Activated T-cell treated with anti-CD3 and anti-CD28 coated beads, Interleukin-2, amount 50 U/mL, for 48 hours (primary cell): Measurements from ENCODE around the gene NOSTRIN.
"Not testable (repeated sequence)": the region's sequence is repeated elsewhere in the genome, so short reads cannot be mapped to it uniquely, and the experiment has no call there.

Experiments used
- DNase-seq, 2 experiments: peaks; one replicate each; pipeline ENCODE4 v3.0.0-alpha.2; 2020

Gene NOSTRIN

DNA sequence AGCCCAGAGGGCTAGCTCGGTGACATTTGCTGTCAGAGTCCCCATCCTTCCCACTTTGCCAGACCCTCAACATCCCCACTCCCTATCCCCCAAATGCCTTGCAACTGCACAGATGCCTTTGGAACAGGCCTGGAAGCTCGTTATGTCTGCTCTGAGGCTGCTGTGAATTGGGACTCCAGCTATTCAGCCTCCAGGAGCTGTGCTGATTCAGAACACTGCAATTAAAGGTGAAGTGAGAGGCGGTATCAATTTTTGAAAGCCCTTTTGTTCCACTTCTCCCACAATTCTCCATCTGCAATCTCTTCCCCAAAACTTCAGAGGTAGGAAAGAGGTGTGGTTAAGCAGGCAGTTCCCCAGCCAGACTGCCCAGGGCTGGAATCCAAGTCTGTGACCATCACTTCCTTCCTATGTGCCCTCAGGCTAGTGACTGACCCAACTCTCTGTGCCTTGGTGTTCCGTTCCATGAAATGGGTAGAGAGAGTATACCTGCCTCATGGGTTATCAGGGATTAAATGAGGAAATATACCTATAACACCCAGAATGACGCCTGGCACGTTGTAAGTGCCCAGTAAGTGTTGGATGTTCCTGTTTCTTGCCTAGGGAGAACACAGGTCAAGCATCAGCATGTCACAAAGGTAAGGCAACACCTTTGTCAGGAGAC, 17.5 kb downstream of the NOSTRIN start:
- DNase-seq: no peak

DNA sequence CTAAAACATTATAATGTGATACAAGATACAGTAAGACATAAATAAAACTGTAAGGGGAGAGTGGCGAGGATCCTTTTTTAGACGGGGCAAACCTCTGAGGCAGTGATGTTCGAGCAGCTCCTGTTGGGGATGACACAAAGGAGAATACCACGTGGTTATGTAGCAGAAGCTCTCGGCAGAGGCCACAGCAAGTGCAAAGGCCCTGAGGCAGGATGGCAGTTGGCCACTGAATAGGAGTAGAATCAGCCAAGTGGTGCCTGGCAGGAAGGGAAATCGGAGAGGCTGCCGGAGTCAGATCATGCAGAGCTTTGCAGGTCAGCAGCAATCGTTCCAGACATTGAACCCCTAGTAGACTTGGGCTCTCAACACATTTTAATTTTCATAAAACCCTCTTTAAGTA, 19.1 kb downstream of the NOSTRIN start:
- DNase-seq: no peak

- no peak for DNase-seq
Measured at GRCh38 chr2:168821992-168822391, 19.6 kb downstream of the NOSTRIN start.

DNA sequence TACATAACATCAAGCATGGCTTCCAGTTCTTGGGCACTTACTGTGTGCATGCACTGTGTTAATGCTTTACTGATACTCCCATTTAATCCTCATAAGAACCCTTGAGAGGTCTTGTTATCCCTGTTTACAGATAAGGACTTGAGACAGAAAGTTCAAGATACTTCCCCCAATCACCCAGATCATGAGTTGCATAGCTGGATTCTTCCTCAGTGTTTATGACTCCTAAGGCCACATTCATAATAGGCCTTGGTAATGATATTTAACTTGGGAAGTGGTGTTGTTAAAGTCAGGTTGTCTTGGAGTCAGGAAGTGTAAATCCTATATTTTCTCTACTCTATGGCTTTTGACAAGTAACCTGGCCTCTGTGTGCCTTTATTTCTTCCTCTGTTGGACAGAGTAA, 22.7 kb downstream of the NOSTRIN start:
- DNase-seq: no peak

DNA sequence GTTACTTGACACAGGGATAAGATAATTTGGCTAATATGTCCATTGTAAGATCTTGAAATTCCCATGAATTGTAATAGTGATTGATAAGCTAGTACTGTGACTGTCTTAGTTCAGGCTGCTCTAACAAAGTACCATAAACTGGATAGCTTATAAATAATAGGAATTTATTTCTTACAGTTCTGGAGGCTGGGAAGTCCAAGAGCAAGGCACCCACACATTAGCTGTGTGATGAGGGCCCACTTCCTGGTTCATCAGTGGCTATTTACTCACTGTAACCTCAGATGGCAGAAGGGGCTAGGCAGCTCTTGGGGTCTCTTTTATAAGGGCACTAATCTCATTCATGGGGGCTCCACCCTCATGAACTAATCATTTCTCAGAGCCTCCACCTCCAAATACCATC, 28.5 kb downstream of the NOSTRIN start:
- DNase-seq: no peak

- no peak for DNase-seq
Measured at GRCh38 chr2:168831662-168832061, 29.2 kb downstream of the NOSTRIN start.

- no peak for DNase-seq
Measured at GRCh38 chr2:168835969-168836368, 33.5 kb downstream of the NOSTRIN start.

- no peak for DNase-seq
Measured at GRCh38 chr2:168841445-168841844, 39.0 kb downstream of the NOSTRIN start.

GRCh38 chr2:168843253-168843652, 40.8 kb downstream of the NOSTRIN start:
- no peak for DNase-seq

- no peak for DNase-seq
Measured at GRCh38 chr2:168848225-168848624, 45.8 kb downstream of the NOSTRIN start.

- no peak for DNase-seq
Measured at GRCh38 chr2:168849610-168850009, 47.2 kb downstream of the NOSTRIN start.

DNA sequence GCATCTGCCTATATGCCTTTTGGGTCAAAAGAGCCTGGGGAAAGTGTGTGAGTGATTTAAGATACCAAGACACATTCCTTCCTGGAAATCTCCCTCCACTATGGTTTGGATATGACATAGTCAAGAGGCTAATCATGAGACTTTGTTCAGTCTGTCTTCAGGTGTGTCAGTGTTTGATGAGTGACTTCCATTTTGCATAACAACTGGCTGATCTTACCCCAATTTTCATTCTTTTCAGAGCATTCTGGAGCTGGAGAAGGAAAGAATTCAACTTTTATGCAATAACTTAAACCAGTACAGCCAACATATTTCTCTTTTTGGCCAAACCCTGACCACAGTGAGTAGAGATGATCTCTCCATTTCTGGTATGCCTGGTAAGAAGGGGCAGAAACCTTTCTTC, 48.4 kb downstream of the NOSTRIN start:
- DNase-seq: no peak

DNA sequence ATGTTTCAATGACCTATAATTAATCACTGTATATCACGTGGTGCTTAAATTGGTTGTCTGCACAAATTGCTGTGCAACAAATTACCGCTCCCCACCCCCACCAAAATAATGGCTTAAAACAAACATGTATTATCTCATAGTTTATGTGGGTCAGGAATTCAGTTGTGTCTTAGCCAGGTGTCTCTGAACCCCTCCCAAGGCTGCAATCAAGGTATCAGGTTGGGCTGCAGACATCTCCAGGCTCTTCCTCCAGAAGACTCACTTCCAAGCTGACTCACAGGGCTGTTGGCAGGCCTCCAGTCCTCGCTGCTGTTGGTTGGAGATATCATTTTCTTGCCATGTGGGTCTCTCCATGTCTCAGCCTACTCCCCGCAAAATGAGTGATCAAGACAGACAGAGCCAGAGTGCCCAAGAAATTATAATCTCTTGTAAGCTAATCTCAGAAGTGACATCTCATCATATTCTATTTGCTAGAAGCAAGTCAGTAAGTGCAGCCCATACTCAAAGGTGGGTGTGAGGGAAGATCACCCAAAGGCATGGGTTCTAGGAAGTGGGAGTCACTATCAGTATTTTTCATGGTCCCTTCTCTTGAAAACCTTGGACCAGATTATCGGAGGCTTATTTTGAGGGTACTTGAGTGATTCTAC, 49.4 kb downstream of the NOSTRIN start:
- DNase-seq: no peak

GRCh38 chr2:168852481-168852880, 50.0 kb downstream of the NOSTRIN start:
- no peak for DNase-seq

- DNase-seq: no peak
Measured at GRCh38 chr2:168853471-168853870, 51.0 kb downstream of the NOSTRIN start.

- no peak for DNase-seq
Measured at GRCh38 chr2:168854651-168855050, 52.2 kb downstream of the NOSTRIN start.

- no peak for DNase-seq
Measured at GRCh38 chr2:168855601-168856000, 53.2 kb downstream of the NOSTRIN start.

DNA sequence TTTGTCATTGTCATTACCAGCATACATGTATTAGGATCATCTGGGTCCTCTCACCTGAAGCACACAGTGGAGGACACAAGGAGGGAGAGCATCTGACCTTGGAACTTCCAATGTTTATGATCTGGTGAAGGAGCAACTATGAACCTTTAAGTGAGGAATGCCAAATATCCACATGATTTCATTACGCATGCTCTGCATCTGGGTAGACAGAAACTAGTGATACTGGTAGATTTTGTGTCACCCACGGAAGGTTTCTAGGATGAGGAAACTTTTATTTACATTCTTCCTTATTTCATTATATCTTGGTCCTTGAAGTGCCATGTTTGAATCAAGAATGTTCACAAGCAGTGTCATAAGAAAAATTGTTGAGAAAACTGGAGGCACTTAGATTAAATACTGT, 55.7 kb downstream of the NOSTRIN start:
- no peak for DNase-seq

GRCh38 chr2:168867164-168867563, 64.7 kb downstream of the NOSTRIN start:
- DNase-seq: not testable (repeated sequence)

GRCh38 chr2:168870369-168870768, 67.9 kb downstream of the NOSTRIN start:
- DNase-seq: not testable (repeated sequence)

DNA sequence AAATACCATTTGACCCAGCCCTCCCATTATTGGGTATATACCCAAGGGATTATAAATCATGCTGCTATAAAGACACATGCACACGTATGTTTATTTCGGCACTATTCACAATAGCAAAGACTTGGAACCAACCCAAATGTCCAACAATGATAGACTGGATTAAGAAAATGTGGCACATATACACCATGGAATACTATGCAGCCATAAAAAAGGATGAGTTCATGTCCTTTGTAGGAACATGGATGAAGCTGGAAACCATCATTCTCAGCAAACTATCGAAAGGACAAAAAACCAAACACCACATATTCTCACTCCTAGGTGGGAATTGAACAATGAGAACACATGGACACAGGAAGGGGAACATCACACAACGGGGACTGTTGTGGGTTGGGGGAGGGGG, 68.4 kb downstream of the NOSTRIN start:
- not testable (repeated sequence) for DNase-seq

DNA sequence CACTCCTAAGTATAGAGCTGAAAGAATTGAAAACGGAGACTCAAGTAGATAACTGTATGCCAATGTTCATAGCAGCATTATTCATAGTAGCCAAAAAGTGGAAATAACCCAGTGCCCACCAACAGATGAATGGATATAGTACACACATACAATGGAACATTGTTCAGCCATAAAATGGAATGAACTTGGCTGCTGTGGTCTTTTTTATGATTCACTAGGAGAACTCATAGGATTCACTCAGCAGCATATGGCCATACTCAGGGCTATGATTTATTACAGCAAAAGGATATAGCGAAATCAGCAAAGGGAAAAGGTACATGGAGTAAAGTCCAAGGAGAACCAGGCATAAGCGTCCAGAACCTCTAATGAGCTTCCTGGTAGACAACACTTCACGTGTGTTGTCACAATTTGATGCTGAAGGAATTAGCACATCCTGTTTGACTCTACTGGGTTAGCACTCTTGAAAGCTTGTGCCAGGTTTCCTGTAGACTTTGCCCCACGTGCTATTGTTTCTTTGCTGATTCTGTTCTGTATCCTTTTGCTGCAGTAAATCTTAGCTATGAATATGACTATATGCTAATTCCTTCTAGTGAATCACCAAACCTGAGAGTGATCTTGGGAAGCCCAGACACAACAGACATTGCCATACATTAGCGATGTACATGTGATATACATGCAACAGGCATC, 72.1 kb downstream of the NOSTRIN start:
- DNase-seq: no peak

DNA sequence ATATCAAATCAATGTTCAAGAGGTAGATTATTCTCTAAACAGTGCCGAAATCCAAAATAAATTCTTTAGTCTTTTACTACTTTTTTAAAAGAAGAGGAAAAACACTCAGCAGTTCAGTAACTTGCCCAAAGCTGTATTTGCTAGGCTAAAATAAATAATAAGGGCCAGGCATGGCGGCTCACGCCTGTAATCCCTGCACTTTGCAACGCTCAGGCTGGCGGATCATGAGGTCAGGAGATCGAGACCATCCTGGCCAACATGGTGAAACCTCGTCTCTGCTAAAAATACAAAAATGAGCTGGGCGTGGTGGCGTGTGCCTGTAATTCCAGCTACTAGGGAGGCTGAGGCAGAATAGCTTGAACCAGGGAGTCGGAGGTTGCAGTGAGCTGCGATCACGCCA, 79.7 kb downstream of the NOSTRIN start:
- DNase-seq: not testable (repeated sequence)

- no peak for DNase-seq
Measured at GRCh38 chr2:168884975-168885374, 82.5 kb downstream of the NOSTRIN start.
